ENCODE data around the gene EML6.
A peak's percentile ranks its signal among the peaks of the same experiment; 100 is the strongest.

EML6 gene

GRCh38 chr2:54723131-54723995 is at the start of gene EML6:
EML6 (plus strand) TSS chr2:54723662; CDS start chr2:54725062, 1,400 bp downstream.
- peak; percentile 77 for TF ChIP-seq POLR2A (IDR thresholded peaks at IDR 0.05; ENCODE audit: low read depth, low read length)

GRCh38 chr2:54675281-54675680 is 48.2 kb upstream of the EML6 start:
- TF ChIP-seq POLR2A (IDR thresholded peaks at IDR 0.05; ENCODE audit: low read depth, low read length): no peak
- no peak for DNase-seq (ENCODE audit: insufficient read length, low spot score)
- FAIRE-seq: no peak

More at GRCh38 chr2:54723131-54723995, at the start of gene EML6:
- DNase-seq (ENCODE audit: insufficient read length, low spot score) (peak; percentile 98), FAIRE-seq (peak; percentile 81)

- TF ChIP-seq POLR2A (IDR thresholded peaks at IDR 0.05; ENCODE audit: low read depth, low read length): no peak
- FAIRE-seq (no peak), DNase-seq (ENCODE audit: insufficient read length, low spot score) (no peak)
Observed at GRCh38 chr2:54675738-54676137, 47.7 kb upstream of the EML6 start.

- TF ChIP-seq POLR2A (IDR thresholded peaks at IDR 0.05; ENCODE audit: low read depth, low read length): no peak
- FAIRE-seq (no peak), DNase-seq (ENCODE audit: insufficient read length, low spot score) (no peak)
Observed at GRCh38 chr2:54676656-54677055, 46.8 kb upstream of the EML6 start.

- no peak for TF ChIP-seq POLR2A (IDR thresholded peaks at IDR 0.05; ENCODE audit: low read depth, low read length)
- DNase-seq (ENCODE audit: insufficient read length, low spot score) (no peak), FAIRE-seq (no peak)
Observed at GRCh38 chr2:54677476-54678265, 45.8 kb upstream of the EML6 start.

GRCh38 chr2:54678719-54679118 is 44.7 kb upstream of the EML6 start:
- FAIRE-seq: no peak
- no peak for DNase-seq (ENCODE audit: insufficient read length, low spot score)
- no peak for TF ChIP-seq POLR2A (IDR thresholded peaks at IDR 0.05; ENCODE audit: low read depth, low read length)

GRCh38 chr2:54680397-54681041 is 42.9 kb upstream of the EML6 start:
- FAIRE-seq (peak; percentile 74), DNase-seq (ENCODE audit: insufficient read length, low spot score) (no peak)
- TF ChIP-seq POLR2A (IDR thresholded peaks at IDR 0.05; ENCODE audit: low read depth, low read length): no peak

- TF ChIP-seq POLR2A (IDR thresholded peaks at IDR 0.05; ENCODE audit: low read depth, low read length): no peak
- FAIRE-seq (no peak), DNase-seq (ENCODE audit: insufficient read length, low spot score) (no peak)
Observed at GRCh38 chr2:54681416-54681815, 42.0 kb upstream of the EML6 start.

GRCh38 chr2:54683596-54683995 is 39.9 kb upstream of the EML6 start:
- TF ChIP-seq POLR2A (IDR thresholded peaks at IDR 0.05; ENCODE audit: low read depth, low read length): no peak
- FAIRE-seq: no peak
- DNase-seq (ENCODE audit: insufficient read length, low spot score): no peak

GRCh38 chr2:54685263-54685775 is 38.1 kb upstream of the EML6 start:
- no peak for DNase-seq (ENCODE audit: insufficient read length, low spot score)
- no peak for TF ChIP-seq POLR2A (IDR thresholded peaks at IDR 0.05; ENCODE audit: low read depth, low read length)
- no peak for FAIRE-seq

GRCh38 chr2:54687595-54688152 is 35.8 kb upstream of the EML6 start:
- TF ChIP-seq POLR2A (IDR thresholded peaks at IDR 0.05; ENCODE audit: low read depth, low read length): no peak
- FAIRE-seq (no peak), DNase-seq (ENCODE audit: insufficient read length, low spot score) (no peak)

- DNase-seq (ENCODE audit: insufficient read length, low spot score): no peak
- TF ChIP-seq POLR2A (IDR thresholded peaks at IDR 0.05; ENCODE audit: low read depth, low read length): no peak
Observed at GRCh38 chr2:54691445-54692135, 31.9 kb upstream of the EML6 start.

GRCh38 chr2:54692556-54692955 is 30.9 kb upstream of the EML6 start:
- DNase-seq (ENCODE audit: insufficient read length, low spot score) (no peak), FAIRE-seq (no peak)
- TF ChIP-seq POLR2A (IDR thresholded peaks at IDR 0.05; ENCODE audit: low read depth, low read length): no peak

More at GRCh38 chr2:54691445-54692135, 31.9 kb upstream of the EML6 start:
- no peak for FAIRE-seq

All from H54 (cell line).